ENCODE results near the gene PXDN.

DNA sequence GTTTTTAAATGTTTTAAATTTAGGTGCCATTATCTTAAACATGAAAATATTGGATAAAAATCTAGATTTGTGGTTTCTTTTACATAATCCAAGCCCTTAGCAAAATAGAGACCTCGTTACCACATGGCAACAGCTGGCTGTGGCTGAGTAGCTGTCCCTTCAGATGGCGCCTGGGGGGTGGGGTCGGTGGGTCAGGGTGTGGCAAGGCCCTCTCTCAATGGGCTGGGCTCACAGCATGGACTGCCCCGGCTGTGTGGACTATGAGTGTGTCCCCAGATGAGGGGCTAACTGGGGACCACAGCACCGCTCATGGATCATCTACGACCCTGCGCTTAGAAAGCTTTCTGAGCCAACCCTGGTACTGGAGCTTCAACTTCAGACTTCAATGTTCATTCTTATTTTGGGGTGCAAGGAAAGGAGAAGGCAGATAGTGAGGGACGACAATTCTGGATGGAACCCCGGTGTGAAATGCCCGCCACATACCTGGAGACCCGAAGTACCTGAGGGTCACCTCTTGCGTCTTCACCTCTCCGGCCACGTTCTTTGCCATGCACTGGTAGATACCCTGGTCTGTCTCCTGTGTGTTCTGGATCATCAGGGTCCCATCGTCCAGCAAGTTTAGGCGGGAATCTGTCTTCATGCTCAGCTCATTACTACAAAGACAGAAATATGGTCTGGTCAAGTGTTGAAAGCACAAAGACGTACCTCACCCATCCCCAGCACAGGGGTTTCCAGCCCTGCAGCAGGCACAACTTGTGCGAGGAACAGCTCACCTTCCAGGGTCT, 71.0 kb downstream of the PXDN start:
- TF ChIP-seq, protein P1, sequence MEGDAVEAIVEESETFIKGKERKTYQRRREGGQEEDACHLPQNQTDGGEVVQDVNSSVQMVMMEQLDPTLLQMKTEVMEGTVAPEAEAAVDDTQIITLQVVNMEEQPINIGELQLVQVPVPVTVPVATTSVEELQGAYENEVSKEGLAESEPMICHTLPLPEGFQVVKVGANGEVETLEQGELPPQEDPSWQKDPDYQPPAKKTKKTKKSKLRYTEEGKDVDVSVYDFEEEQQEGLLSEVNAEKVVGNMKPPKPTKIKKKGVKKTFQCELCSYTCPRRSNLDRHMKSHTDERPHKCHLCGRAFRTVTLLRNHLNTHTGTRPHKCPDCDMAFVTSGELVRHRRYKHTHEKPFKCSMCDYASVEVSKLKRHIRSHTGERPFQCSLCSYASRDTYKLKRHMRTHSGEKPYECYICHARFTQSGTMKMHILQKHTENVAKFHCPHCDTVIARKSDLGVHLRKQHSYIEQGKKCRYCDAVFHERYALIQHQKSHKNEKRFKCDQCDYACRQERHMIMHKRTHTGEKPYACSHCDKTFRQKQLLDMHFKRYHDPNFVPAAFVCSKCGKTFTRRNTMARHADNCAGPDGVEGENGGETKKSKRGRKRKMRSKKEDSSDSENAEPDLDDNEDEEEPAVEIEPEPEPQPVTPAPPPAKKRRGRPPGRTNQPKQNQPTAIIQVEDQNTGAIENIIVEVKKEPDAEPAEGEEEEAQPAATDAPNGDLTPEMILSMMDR (IDR thresholded peaks at IDR 0.05): no peak
- TF ChIP-seq POLR2A (IDR thresholded peaks at IDR 0.05): no peak
